DOHH2 (cell line): ENCODE data around the gene KMT2D.

Experiments
- H3F3A ChIP-seq: fragments of 200-600 bp; sonication (generic), shearing (Covaris generic); 2 replicates; pipeline ENCODE4 v1.6.0; 2016; ENCODE audit warnings: antibody characterized with exemption, mild to moderate bottlenecking; ENCODE audit not compliant: control insufficient read depth, insufficient read depth
- H3K27ac ChIP-seq: fragments of 200-600 bp; sonication (generic); 2 replicates; pipeline ENCODE4 v1.5.1; 2014; ENCODE audit warnings: low read depth, mild to moderate bottlenecking, low read length, moderate library complexity
- H3K27me3 ChIP-seq: fragments of 200-600 bp; sonication (generic); 2 replicates; pipeline ENCODE4 v1.6.1; 2014; ENCODE audit warnings: mild to moderate bottlenecking, low read length, mixed read lengths; ENCODE audit not compliant: control insufficient read depth
- H3K36me3 ChIP-seq: fragments of 200-600 bp; sonication (generic); 2 replicates; pipeline ENCODE4 v1.6.1; 2014; ENCODE audit warnings: mild to moderate bottlenecking, low read length, moderate library complexity, mixed read lengths; ENCODE audit not compliant: control insufficient read depth
- H3K4me1 ChIP-seq: fragments of 200-600 bp; sonication (generic); 2 replicates; pipeline ENCODE4 v1.6.1; 2014; ENCODE audit warnings: mild to moderate bottlenecking, low read length, mixed read lengths; ENCODE audit not compliant: control insufficient read depth
- H3K4me2 ChIP-seq: fragments of 200-600 bp; sonication (generic); 2 replicates; pipeline ENCODE4 v1.6.0; 2014; ENCODE audit warnings: mild to moderate bottlenecking, low read length, moderate library complexity
- H3K4me3 ChIP-seq: fragments of 200-600 bp; sonication (generic); 2 replicates; pipeline ENCODE4 v1.5.1; 2014; ENCODE audit warnings: mild to moderate bottlenecking, low read length, mixed read lengths
- H3K79me2 ChIP-seq: fragments of 200-600 bp; sonication (generic); 2 replicates; pipeline ENCODE4 v1.6.1; 2014; ENCODE audit warnings: mild to moderate bottlenecking, low read length, mixed read lengths; ENCODE audit not compliant: control insufficient read depth
- H3K9me2 ChIP-seq: fragments of 200-600 bp; sonication (generic); replicated peaks from 2 replicates; pipeline ENCODE4 v1.6.1; 2014; ENCODE audit warnings: mild to moderate bottlenecking, low read length, mixed read lengths; ENCODE audit not compliant: control insufficient read depth
- H3K9me3 ChIP-seq: fragments of 200-600 bp; sonication (generic); 2 replicates; pipeline ENCODE4 v1.6.1; 2014; ENCODE audit warnings: antibody characterized with exemption, low read length, mixed read lengths; ENCODE audit not compliant: control insufficient read depth, insufficient read depth
- H4K20me1 ChIP-seq: fragments of 200-600 bp; sonication (generic); 2 replicates; pipeline ENCODE4 v1.6.0; 2014; ENCODE audit warnings: low read depth, mild to moderate bottlenecking, antibody characterized with exemption, low read length, moderate library complexity; ENCODE audit not compliant: control insufficient read depth, insufficient read depth
- CTCF ChIP-seq: fragments of 200-600 bp; sonication (generic); IDR thresholded peaks from one replicate; pipeline ENCODE4 v1.5.1; 2014; ENCODE audit warnings: antibody characterized with exemption, mild to moderate bottlenecking, low read depth, low read length; ENCODE audit not compliant: poor library complexity, severe bottlenecking
- EZH2phosphoT487 ChIP-seq: fragments of 200-600 bp; sonication (generic); IDR thresholded peaks from 2 replicates; pipeline ENCODE4 v1.6.1; 2017; ENCODE audit warnings: borderline replicate concordance, mild to moderate bottlenecking, antibody characterized with exemption, low read length, moderate library complexity, mixed read lengths

Gene KMT2D

GRCh38 chr12:49054096-49054495, 6.5 kb downstream of the KMT2D start:
- H3K36me3 ChIP-seq = peaks cover 84% of the 10 kb centered on the region
- no peaks in the 10 kb centered on the region for H3F3A ChIP-seq
- no peaks in the 10 kb centered on the region for H3K9me3 ChIP-seq
- peaks cover 27% of the 10 kb centered on the region for H3K4me1 ChIP-seq
- H3K9me2 ChIP-seq = no peaks in the 10 kb centered on the region
- no peak overlapping the region for H3K27ac ChIP-seq
- peaks cover 75% of the 10 kb centered on the region for H3K79me2 ChIP-seq
- no peak overlapping the region for H3K4me3 ChIP-seq
- no peak for TF ChIP-seq CTCF
- TF ChIP-seq EZH2phosphoT487 = no peak
- peaks cover 39% of the 10 kb centered on the region for H4K20me1 ChIP-seq
- H3K27me3 ChIP-seq = no peaks in the 10 kb centered on the region
- no peak overlapping the region for H3K4me2 ChIP-seq

GRCh38 chr12:49052451-49053208, 8.0 kb downstream of the KMT2D start:
- Histone ChIP-seq H4K20me1 (peaks cover 27% of the 10 kb centered on the region), H3K4me3 (no peak overlapping the region), H3K27me3 (no peaks in the 10 kb centered on the region), H3K4me1 (peaks cover 24% of the 10 kb centered on the region), H3K4me2 (no peak overlapping the region), H3K9me2 (no peaks in the 10 kb centered on the region), H3F3A (no peaks in the 10 kb centered on the region), H3K9me3 (no peaks in the 10 kb centered on the region), H3K27ac (no peak overlapping the region), H3K79me2 (peaks cover 61% of the 10 kb centered on the region), H3K36me3 (peaks cover 84% of the 10 kb centered on the region)
- TF ChIP-seq CTCF = no peak
- no peak for TF ChIP-seq EZH2phosphoT487

- Histone ChIP-seq H3K27ac (no peak overlapping the region), H3K4me2 (no peak overlapping the region), H4K20me1 (peaks cover 24% of the 10 kb centered on the region), H3F3A (no peaks in the 10 kb centered on the region), H3K9me2 (no peaks in the 10 kb centered on the region), H3K27me3 (no peaks in the 10 kb centered on the region), H3K79me2 (peaks cover 54% of the 10 kb centered on the region), H3K4me3 (no peak overlapping the region), H3K36me3 (peaks cover 87% of the 10 kb centered on the region), H3K4me1 (peaks cover 17% of the 10 kb centered on the region), H3K9me3 (no peaks in the 10 kb centered on the region)
- TF ChIP-seq EZH2phosphoT487 = no peak
- no peak for TF ChIP-seq CTCF
Observed at GRCh38 chr12:49051777-49052438, 8.7 kb downstream of the KMT2D start.
